HG03432 (cell line): ENCODE measurements around the gene ZNF415.
"Not testable (repeated sequence)": the region's sequence is repeated elsewhere in the genome, so short reads cannot be mapped to it uniquely, and the experiment has no call there.

Experiments
- ATAC-seq: cut with Tn5 transposase; IDR thresholded peaks from one replicate; pipeline ENCODE4 v1.9.1; 2021; ENCODE audit warnings: mild to moderate bottlenecking, moderate library complexity; ENCODE audit not compliant: unreplicated experiment

Gene ZNF415

GRCh38 chr19:53132141-53132991, at the start of gene ZNF415:
Gene ZNF415, minus strand, starts transcription at chr19:53132910. Its CDS starts 10,234 bp downstream, at chr19:53122676.
- no peak for ATAC-seq

- ATAC-seq: no peak
Measured at GRCh38 chr19:53182202-53182601, 49.5 kb upstream of the ZNF415 start.

GRCh38 chr19:53177986-53178385, 45.3 kb upstream of the ZNF415 start:
- ATAC-seq: no peak

GRCh38 chr19:53172889-53173288, 40.2 kb upstream of the ZNF415 start:
- no peak for ATAC-seq

- no peak for ATAC-seq
Measured at GRCh38 chr19:53165691-53166091, 33.0 kb upstream of the ZNF415 start.

- no peak for ATAC-seq
Measured at GRCh38 chr19:53161123-53161522, 28.4 kb upstream of the ZNF415 start.

GRCh38 chr19:53160350-53160749, 27.6 kb upstream of the ZNF415 start:
- ATAC-seq: no peak

- ATAC-seq: no peak
Measured at GRCh38 chr19:53158119-53158656, 25.5 kb upstream of the ZNF415 start.

GRCh38 chr19:53157626-53158025, 24.9 kb upstream of the ZNF415 start:
- ATAC-seq: no peak

GRCh38 chr19:53156850-53157249, 24.1 kb upstream of the ZNF415 start:
- ATAC-seq: no peak

GRCh38 chr19:53147645-53148044, 14.9 kb upstream of the ZNF415 start:
- ATAC-seq: no peak

GRCh38 chr19:53140351-53140750, 7.6 kb upstream of the ZNF415 start:
- ATAC-seq: no peak

GRCh38 chr19:53136432-53136831, 3.7 kb upstream of the ZNF415 start:
- ATAC-seq: no peak

- ATAC-seq: no peak
Measured at GRCh38 chr19:53131727-53132126, 983 bp downstream of the ZNF415 start.

GRCh38 chr19:53131085-53131590, 1.6 kb downstream of the ZNF415 start:
- ATAC-seq: no peak

GRCh38 chr19:53130506-53130905, 2.2 kb downstream of the ZNF415 start:
- no peak for ATAC-seq

GRCh38 chr19:53126733-53127526, 5.8 kb downstream of the ZNF415 start:
- ATAC-seq: not testable (repeated sequence)

GRCh38 chr19:53123400-53123799, 9.3 kb downstream of the ZNF415 start:
- no peak for ATAC-seq

- ATAC-seq: no peak
Measured at GRCh38 chr19:53112286-53112685, 20.4 kb downstream of the ZNF415 start.

GRCh38 chr19:53109527-53109926, 23.2 kb downstream of the ZNF415 start:
- no peak for ATAC-seq
